HUES48 (cell line): Measurements from ENCODE around the gene TESK2.

ENCODE experiments used
- H3K27ac ChIP-seq: one replicate; pipeline ENCODE4 v1.7.0; 2013; ENCODE audit warnings: low read depth, low read length, inconsistent platforms
- H3K27me3 ChIP-seq: 2 replicates; pipeline ENCODE4 v1.6.1; 2013; ENCODE audit warnings: mild to moderate bottlenecking, low read length; ENCODE audit not compliant: control insufficient read depth, insufficient read depth
- H3K36me3 ChIP-seq: 2 replicates; pipeline ENCODE4 v1.6.1; 2013; ENCODE audit warnings: low read length; ENCODE audit not compliant: control insufficient read depth, insufficient read depth
- H3K4me1 ChIP-seq: 2 replicates; pipeline ENCODE4 v1.6.1; 2013; ENCODE audit warnings: mild to moderate bottlenecking, low read length; ENCODE audit not compliant: control insufficient read depth, insufficient read depth
- H3K4me3 ChIP-seq: 2 replicates; pipeline ENCODE4 v1.5.1; 2013; ENCODE audit warnings: mild to moderate bottlenecking, low read depth, low read length
- H3K9ac ChIP-seq: 2 replicates; pipeline ENCODE4 v1.6.1; 2013; ENCODE audit warnings: mild to moderate bottlenecking, low read depth, low read length, moderate library complexity
- H3K9me3 ChIP-seq: 2 replicates; pipeline ENCODE4 v1.6.1; 2013; ENCODE audit warnings: low read length; ENCODE audit not compliant: control insufficient read depth, insufficient read depth

The TESK2 gene

GRCh38 chr1:45346473-45346872, 144.5 kb downstream of the TESK2 start:
- Histone ChIP-seq H3K9me3 (no peaks in the 10 kb centered on the region), H3K27me3 (no peaks in the 10 kb centered on the region), H3K4me1 (no peaks in the 10 kb centered on the region), H3K9ac (no peak overlapping the region), H3K27ac (no peak overlapping the region), H3K36me3 (peaks cover 45% of the 10 kb centered on the region), H3K4me3 (no peak overlapping the region)

DNA sequence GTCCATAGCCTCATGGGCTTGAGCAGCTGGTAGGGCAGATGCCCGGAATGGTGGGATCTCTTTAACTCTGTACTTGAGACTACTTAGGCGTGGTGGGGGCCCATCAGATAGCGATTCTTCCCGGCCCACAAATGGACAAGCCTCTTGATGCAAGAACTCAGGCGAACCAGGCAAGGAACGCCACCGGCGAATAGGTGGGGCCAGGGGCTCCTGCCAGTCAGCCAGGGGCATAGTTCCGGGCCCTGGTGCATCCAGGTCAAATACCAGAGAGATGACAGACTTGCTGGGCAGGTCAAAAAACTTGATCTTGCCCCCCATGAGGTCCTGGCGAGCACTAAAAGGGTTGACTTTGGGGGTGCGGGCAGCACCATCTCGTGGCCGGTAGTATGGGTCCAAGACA, 145.9 kb downstream of the TESK2 start:
- no peak overlapping the region for H3K4me3 ChIP-seq
- peaks cover 6% of the 10 kb centered on the region for H3K4me1 ChIP-seq
- H3K27ac ChIP-seq = no peak overlapping the region
- no peak overlapping the region for H3K9ac ChIP-seq
- no peaks in the 10 kb centered on the region for H3K27me3 ChIP-seq
- no peaks in the 10 kb centered on the region for H3K9me3 ChIP-seq
- peaks cover 51% of the 10 kb centered on the region for H3K36me3 ChIP-seq

- Histone ChIP-seq H3K4me3 (no peak overlapping the region), H3K36me3 (peaks cover 51% of the 10 kb centered on the region), H3K4me1 (peaks cover 6% of the 10 kb centered on the region), H3K9ac (no peak overlapping the region), H3K9me3 (no peaks in the 10 kb centered on the region), H3K27ac (no peak overlapping the region), H3K27me3 (no peaks in the 10 kb centered on the region)
Observed at GRCh38 chr1:45344499-45344898, 146.5 kb downstream of the TESK2 start.

GRCh38 chr1:45340816-45341466, 150.0 kb downstream of the TESK2 start:
- H3K9ac ChIP-seq = peak overlapping the region; percentile 99
- H3K4me1 ChIP-seq = peaks cover 8% of the 10 kb centered on the region
- no peaks in the 10 kb centered on the region for H3K27me3 ChIP-seq
- H3K36me3 ChIP-seq = peaks cover 52% of the 10 kb centered on the region
- no peaks in the 10 kb centered on the region for H3K9me3 ChIP-seq
- H3K27ac ChIP-seq = peak overlapping the region; percentile 99
- peak overlapping the region; percentile 95 for H3K4me3 ChIP-seq

DNA sequence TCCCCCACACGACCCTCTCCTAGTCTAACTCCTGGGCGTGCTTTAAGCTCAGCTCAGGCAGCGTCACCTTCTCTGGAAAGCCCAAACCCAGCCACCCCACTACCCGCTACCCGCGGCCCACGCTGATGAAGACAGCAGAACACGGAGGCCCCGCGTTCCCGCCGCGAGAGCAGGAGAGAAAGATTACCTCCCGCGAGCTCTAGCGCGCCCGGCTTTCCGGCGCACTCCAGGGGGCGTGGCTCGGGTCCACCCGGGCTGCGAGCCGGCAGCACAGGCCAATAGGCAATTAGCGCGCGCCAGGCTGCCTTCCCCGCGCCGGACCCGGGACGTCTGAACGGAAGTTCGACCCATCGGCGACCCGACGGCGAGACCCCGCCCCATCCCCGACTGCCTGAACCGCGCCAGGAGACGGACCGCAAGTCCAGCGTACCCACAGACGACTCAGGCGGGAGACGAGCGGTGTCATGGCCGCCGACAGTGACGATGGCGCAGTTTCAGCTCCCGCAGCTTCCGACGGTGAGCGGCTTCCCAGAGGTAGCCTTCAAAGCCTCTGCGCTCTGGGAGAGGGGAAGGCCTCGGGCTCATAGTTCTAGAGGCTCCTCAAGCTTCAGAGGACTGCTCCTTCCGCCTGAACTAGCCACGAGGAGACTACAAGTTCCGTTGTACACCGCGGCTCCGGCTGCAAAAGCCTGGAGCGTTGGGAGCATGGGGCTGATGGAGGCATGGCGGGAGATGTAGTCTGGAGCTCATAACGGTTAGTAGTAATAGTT, 151.0 kb downstream of the TESK2 start, which contains the start of the genes MUTYH and TOE1:
MUTYH (minus strand) TSS at position 652 of the 770 bp plus-strand sequence. CDS start 5,935 bp downstream, outside the sequence.
TOE1 (plus strand) TSS at position 382 of the 770 bp plus-strand sequence; CDS start at position 465, 83 bp downstream.
- H3K27ac ChIP-seq = peak within 1 kb of the TSS; percentile 99
- peaks cover 8% of the 10 kb centered on the region for H3K4me1 ChIP-seq
- H3K27me3 ChIP-seq = no peaks in the 10 kb centered on the region
- H3K4me3 ChIP-seq = peak within 1 kb of the TSS; percentile 95
- peaks cover 45% of the 10 kb centered on the region for H3K36me3 ChIP-seq
- no peaks in the 10 kb centered on the region for H3K9me3 ChIP-seq
- peak within 1 kb of the TSS; percentile 99 for H3K9ac ChIP-seq

- H3K4me3 ChIP-seq = no peak overlapping the region
- peaks cover 41% of the 10 kb centered on the region for H3K36me3 ChIP-seq
- H3K9ac ChIP-seq = no peak overlapping the region
- no peaks in the 10 kb centered on the region for H3K27me3 ChIP-seq
- no peaks in the 10 kb centered on the region for H3K9me3 ChIP-seq
- peaks cover 8% of the 10 kb centered on the region for H3K4me1 ChIP-seq
- no peak overlapping the region for H3K27ac ChIP-seq
Observed at GRCh38 chr1:45337630-45338325, 153.2 kb downstream of the TESK2 start.

- peak overlapping the region; percentile 43 for H3K27ac ChIP-seq
- H3K4me1 ChIP-seq = peaks cover 5% of the 10 kb centered on the region
- no peak overlapping the region for H3K4me3 ChIP-seq
- H3K9ac ChIP-seq = no peak overlapping the region
- H3K27me3 ChIP-seq = no peaks in the 10 kb centered on the region
- H3K36me3 ChIP-seq = peaks cover 41% of the 10 kb centered on the region
- no peaks in the 10 kb centered on the region for H3K9me3 ChIP-seq
Observed at GRCh38 chr1:45335855-45336324, 155.1 kb downstream of the TESK2 start.

- Histone ChIP-seq H3K9ac (no peak overlapping the region), H3K4me3 (no peak overlapping the region), H3K27me3 (no peaks in the 10 kb centered on the region), H3K36me3 (peaks cover 49% of the 10 kb centered on the region), H3K27ac (no peak overlapping the region), H3K9me3 (no peaks in the 10 kb centered on the region), H3K4me1 (peaks cover 4% of the 10 kb centered on the region)
Observed at GRCh38 chr1:45334308-45335245, 156.4 kb downstream of the TESK2 start.

GRCh38 chr1:45332346-45332720, 158.6 kb downstream of the TESK2 start:
- Histone ChIP-seq H3K4me1 (peaks cover 22% of the 10 kb centered on the region), H3K9me3 (no peaks in the 10 kb centered on the region), H3K9ac (no peak overlapping the region), H3K27ac (no peak overlapping the region), H3K36me3 (peaks cover 52% of the 10 kb centered on the region), H3K4me3 (no peak overlapping the region), H3K27me3 (no peaks in the 10 kb centered on the region)
